Measurements from ENCODE around the gene BEST1. TPM values are rescaled to one million over a fixed set of nuclear protein-coding genes. Genes with fewer than 3 reads are reported as not detected.
"Not testable (repeated sequence)": the region's sequence is repeated elsewhere in the genome, so short reads cannot be mapped to it uniquely, and the experiment has no call there.

BEST1 gene
- total and polyA plus RNA-seq, 5 donors = 2.9 to 4.6 (median 3.4) TPM

DNA sequence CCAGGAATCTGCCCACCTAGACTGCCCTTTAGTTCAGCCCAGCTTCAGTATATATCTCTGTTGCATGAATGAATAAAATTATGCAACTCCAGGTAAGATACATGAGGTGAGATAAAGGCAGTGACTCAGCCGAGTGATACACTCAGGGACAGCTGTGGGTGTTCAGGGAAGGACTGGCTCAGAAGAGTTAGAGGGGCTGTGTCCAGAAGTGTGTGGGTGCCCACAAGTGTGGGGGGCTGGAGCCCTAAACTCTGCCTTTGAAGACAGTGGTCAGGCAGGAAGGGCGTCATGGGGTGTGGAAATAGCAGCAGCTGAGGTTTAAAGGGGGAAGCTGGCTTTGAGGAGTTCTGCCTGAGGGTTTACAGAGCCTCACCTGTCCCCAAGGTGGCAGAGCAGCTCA lies 9.0 kb downstream of the BEST1 start:
- DNase-seq (no peak), ATAC-seq (no peak)
- Histone ChIP-seq H3K27me3 (ENCODE audit: control insufficient read depth, insufficient read depth) (no peaks in the 10 kb centered on the region), H3K9me3 (ENCODE audit: control insufficient read depth, low read length) (no peaks in the 10 kb centered on the region), H3K4me3 (ENCODE audit: low read length) (no peak overlapping the region), H3K27ac (ENCODE audit: low read length) (no peak overlapping the region), H3K4me1 (ENCODE audit: control insufficient read depth, insufficient read depth, low read length) (peaks cover 28% of the 10 kb centered on the region)
- intact Hi-C loops (cut with DNase I) = loop anchor here in 1 of 4 donors (10.0 kb wide), 1 partner anchor 96 kb away; no protein-coding TSS in a partner anchor
- 35% methylated on average over 2 of the region's 2 CpGs for WGBS

DNA sequence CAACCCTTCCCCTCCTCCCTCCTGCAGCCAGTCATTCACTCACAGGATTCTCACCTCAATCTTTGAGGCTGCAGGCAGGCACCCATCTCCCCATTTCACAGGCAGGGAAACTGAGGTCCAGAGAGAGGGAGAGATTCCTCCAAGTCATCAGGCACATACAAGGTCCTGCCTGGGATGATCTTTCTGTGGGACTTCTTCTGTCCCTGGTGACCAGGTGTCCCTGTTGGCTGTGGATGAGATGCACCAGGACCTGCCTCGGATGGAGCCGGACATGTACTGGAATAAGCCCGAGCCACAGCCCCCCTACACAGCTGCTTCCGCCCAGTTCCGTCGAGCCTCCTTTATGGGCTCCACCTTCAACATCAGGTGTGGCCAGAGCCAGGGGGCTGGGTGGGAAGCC lies 9.5 kb downstream of the BEST1 start:
- no peak for DNase-seq
- intact Hi-C loops (cut with DNase I) = loop anchor here in 1 of 4 donors (10.0 kb wide), 1 partner anchor 95 kb away; no protein-coding TSS in a partner anchor
- H3K4me1 ChIP-seq (ENCODE audit: control insufficient read depth, insufficient read depth, low read length) = peaks cover 28% of the 10 kb centered on the region
- ATAC-seq = no peak
- no peaks in the 10 kb centered on the region for H3K27me3 ChIP-seq (ENCODE audit: control insufficient read depth, insufficient read depth)
- 91% methylated on average over 6 of the region's 6 CpGs for WGBS
- no peak overlapping the region for H3K4me3 ChIP-seq (ENCODE audit: low read length)
- no peak overlapping the region for H3K27ac ChIP-seq (ENCODE audit: low read length)
- no peaks in the 10 kb centered on the region for H3K9me3 ChIP-seq (ENCODE audit: control insufficient read depth, low read length)

- intact Hi-C loops (cut with DNase I) = no loop called here
- Histone ChIP-seq H3K27me3 (ENCODE audit: control insufficient read depth, insufficient read depth) (no peaks in the 10 kb centered on the region), H3K4me3 (ENCODE audit: low read length) (no peak overlapping the region), H3K9me3 (ENCODE audit: control insufficient read depth, low read length) (no peaks in the 10 kb centered on the region), H3K27ac (ENCODE audit: low read length) (peak overlapping the region; percentile 57), H3K4me1 (ENCODE audit: control insufficient read depth, insufficient read depth, low read length) (peaks cover 28% of the 10 kb centered on the region)
- no peak for ATAC-seq
- DNase-seq = no peak
- WGBS = 76% methylated on average over 3 of the region's 3 CpGs
Observed at GRCh38 chr11:61960532-61960931, 10.4 kb downstream of the BEST1 start.

GRCh38 chr11:61961570-61962212 lies 11.5 kb downstream of the BEST1 start:
- ATAC-seq (peak; percentile 72 to 78), DNase-seq (peak; percentile 85 to 90 (median 86))
- peaks cover 28% of the 10 kb centered on the region for H3K4me1 ChIP-seq (ENCODE audit: control insufficient read depth, insufficient read depth, low read length)

GRCh38 chr11:61962213-61963015 lies 12.3 kb downstream of the BEST1 start:
- DNase-seq (no peak), ATAC-seq (peak in 1 of 2 donors; percentile 0)
- Histone ChIP-seq H3K4me1 (ENCODE audit: control insufficient read depth, insufficient read depth, low read length) (peaks cover 28% of the 10 kb centered on the region), H3K9me3 (ENCODE audit: control insufficient read depth, low read length) (no peaks in the 10 kb centered on the region), H3K27me3 (ENCODE audit: control insufficient read depth, insufficient read depth) (no peaks in the 10 kb centered on the region), H3K4me3 (ENCODE audit: low read length) (no peak overlapping the region), H3K27ac (ENCODE audit: low read length) (peak overlapping the region; percentile 77)
- intact Hi-C loops (cut with DNase I) = no loop called here
- 86% methylated on average over 12 of the region's 12 CpGs for WGBS

More at GRCh38 chr11:61961570-61962212, 11.5 kb downstream of the BEST1 start:
- WGBS = 80% methylated on average over 8 of the region's 8 CpGs
- H3K4me3 ChIP-seq (ENCODE audit: low read length) = no peak overlapping the region
- intact Hi-C loops (cut with DNase I) = no loop called here
- H3K27ac ChIP-seq (ENCODE audit: low read length) = peak overlapping the region; percentile 77
- no peaks in the 10 kb centered on the region for H3K27me3 ChIP-seq (ENCODE audit: control insufficient read depth, insufficient read depth)
- no peaks in the 10 kb centered on the region for H3K9me3 ChIP-seq (ENCODE audit: control insufficient read depth, low read length)

GRCh38 chr11:61963016-61963281 lies 12.8 kb downstream of the BEST1 start:
- DNase-seq (no peak), ATAC-seq (no peak)
- Histone ChIP-seq H3K27me3 (ENCODE audit: control insufficient read depth, insufficient read depth) (no peaks in the 10 kb centered on the region), H3K9me3 (ENCODE audit: control insufficient read depth, low read length) (no peaks in the 10 kb centered on the region), H3K4me3 (ENCODE audit: low read length) (no peak overlapping the region), H3K27ac (ENCODE audit: low read length) (peak overlapping the region; percentile 77), H3K4me1 (ENCODE audit: control insufficient read depth, insufficient read depth, low read length) (peaks cover 28% of the 10 kb centered on the region)
- 92% methylated on average over 3 of the region's 3 CpGs for WGBS
- intact Hi-C loops (cut with DNase I) = no loop called here

DNA sequence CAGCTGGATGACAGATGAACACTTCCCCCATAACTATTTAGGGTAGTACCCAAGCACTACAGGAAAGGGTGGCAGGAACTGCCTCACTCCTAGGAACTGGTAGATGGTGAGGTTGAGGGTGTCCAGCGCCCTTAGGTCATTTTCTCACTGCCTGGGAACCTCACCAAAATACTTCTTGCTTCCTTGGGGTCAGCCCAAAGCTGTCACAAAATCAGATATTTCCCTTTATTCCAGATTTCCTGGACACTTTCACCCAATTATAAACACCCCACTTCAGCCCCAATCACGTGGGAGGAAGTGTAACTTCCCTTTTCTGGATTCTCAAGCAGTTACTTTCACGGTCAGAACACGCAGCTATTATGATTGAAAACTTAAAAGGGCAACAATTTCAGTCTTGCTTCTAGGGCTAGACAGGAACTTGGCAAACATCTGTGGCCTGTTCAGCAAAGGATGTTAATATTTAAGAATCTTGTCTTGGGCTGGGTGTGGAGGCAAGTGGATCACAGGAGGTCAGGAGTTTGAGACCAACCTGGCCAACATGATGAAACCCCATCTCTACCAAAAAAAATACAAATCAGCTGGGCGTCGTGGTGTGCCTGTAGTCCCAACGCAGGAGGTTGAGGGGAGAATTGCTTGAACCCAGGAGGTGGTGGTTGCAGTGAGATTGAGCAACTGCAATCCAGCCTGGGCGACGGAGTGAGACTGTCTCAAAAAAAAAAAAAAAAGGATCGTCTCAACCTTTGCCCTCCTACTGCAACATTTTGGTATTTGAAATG lies 13.3 kb downstream of the BEST1 start:
- intact Hi-C loops (cut with DNase I) = no loop called here
- peak in 1 of 2 donors; percentile 8 for ATAC-seq
- no peak overlapping the region for H3K4me3 ChIP-seq (ENCODE audit: low read length)
- no peaks in the 10 kb centered on the region for H3K9me3 ChIP-seq (ENCODE audit: control insufficient read depth, low read length)
- peak overlapping the region; percentile 77 for H3K27ac ChIP-seq (ENCODE audit: low read length)
- DNase-seq = peak in 1 of 3 donors; percentile 46
- H3K27me3 ChIP-seq (ENCODE audit: control insufficient read depth, insufficient read depth) = no peaks in the 10 kb centered on the region
- 42% methylated on average over 10 of the region's 10 CpGs for WGBS
- H3K4me1 ChIP-seq (ENCODE audit: control insufficient read depth, insufficient read depth, low read length) = peaks cover 28% of the 10 kb centered on the region

DNA sequence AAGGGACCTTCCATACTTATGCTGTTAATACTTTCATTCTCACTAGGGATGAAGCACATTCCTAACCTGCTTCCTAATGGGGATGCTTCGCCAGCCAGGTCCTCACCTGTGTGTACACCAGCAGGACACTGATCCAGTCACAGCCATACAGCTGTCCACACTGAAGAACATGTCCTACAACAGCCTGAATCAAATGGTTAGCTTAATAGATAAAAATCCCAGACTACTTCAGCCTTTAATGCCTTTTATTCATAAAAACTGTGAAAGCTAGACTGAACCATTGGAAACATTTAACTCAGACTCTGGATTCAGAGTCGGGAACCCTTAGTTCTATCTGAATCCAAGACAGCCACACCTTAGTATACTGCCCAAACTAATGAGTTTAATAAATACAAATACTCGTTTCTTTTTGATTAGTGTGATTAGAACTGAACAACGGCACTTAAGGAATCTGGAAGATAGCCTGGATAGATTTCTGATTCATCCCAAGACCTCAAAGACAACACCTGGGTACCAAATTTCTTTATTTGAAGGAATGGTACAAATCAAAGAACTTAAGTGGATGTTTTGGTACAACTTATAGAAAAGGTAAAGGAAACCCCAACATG lies 14.0 kb downstream of the BEST1 start:
- no peak for ATAC-seq
- Histone ChIP-seq H3K27me3 (ENCODE audit: control insufficient read depth, insufficient read depth) (no peaks in the 10 kb centered on the region), H3K4me1 (ENCODE audit: control insufficient read depth, insufficient read depth, low read length) (peaks cover 28% of the 10 kb centered on the region), H3K4me3 (ENCODE audit: low read length) (no peak overlapping the region), H3K9me3 (ENCODE audit: control insufficient read depth, low read length) (no peaks in the 10 kb centered on the region), H3K27ac (ENCODE audit: low read length) (peak overlapping the region; percentile 77)
- DNase-seq = no peak
- intact Hi-C loops (cut with DNase I) = no loop called here
- 70% methylated on average over 4 of the region's 4 CpGs for WGBS

- H3K9me3 ChIP-seq (ENCODE audit: control insufficient read depth, low read length); H3K27me3 ChIP-seq (ENCODE audit: control insufficient read depth, insufficient read depth); intact Hi-C loops (cut with DNase I); ATAC-seq; H3K27ac ChIP-seq (ENCODE audit: low read length): not testable (repeated sequence)
- peak in 1 of 3 donors; percentile 44 for DNase-seq
- Histone ChIP-seq H3K4me1 (ENCODE audit: control insufficient read depth, insufficient read depth, low read length) (peaks cover 28% of the 10 kb centered on the region), H3K4me3 (ENCODE audit: low read length) (peak overlapping the region; percentile 96)
- WGBS = 61% methylated on average over 9 of the region's 9 CpGs
Observed at GRCh38 chr11:61964666-61965271, 14.6 kb downstream of the BEST1 start.

DNA sequence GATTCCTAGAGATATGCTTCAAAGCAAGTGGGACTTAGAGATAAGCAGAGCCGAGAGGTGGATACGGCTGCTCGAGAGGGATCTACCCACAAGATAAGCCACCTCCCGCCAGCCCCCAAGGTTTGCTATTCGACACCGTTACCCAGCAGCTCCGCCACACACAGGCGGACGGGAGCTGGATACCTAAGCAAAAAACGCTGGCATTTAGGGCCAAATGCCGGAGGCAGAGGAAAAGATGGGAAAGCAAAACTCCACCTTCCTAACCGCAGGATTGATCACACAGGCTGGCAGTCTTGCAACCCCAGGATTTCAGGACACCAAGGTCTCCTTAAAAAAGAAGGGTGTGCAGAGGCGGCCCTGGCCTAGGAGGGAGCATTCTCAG lies 16.6 kb downstream of the BEST1 start:
- peaks cover 28% of the 10 kb centered on the region for H3K4me1 ChIP-seq (ENCODE audit: control insufficient read depth, insufficient read depth, low read length)
- DNase-seq = peak in 1 of 3 donors; percentile 72
- peak overlapping the region; percentile 95 for H3K27ac ChIP-seq (ENCODE audit: low read length)
- peak overlapping the region; percentile 96 for H3K4me3 ChIP-seq (ENCODE audit: low read length)
- WGBS = under 1% methylated on average over 13 of the region's 13 CpGs
- ATAC-seq = no peak
- H3K9me3 ChIP-seq (ENCODE audit: control insufficient read depth, low read length) = no peaks in the 10 kb centered on the region
- no peaks in the 10 kb centered on the region for H3K27me3 ChIP-seq (ENCODE audit: control insufficient read depth, insufficient read depth)
- intact Hi-C loops (cut with DNase I) = no loop called here

Data from right cardiac atrium (tissue), 5 donors.